B cell (primary cell): ENCODE measurements around the gene VKORC1.

ENCODE experiments used
- EZH2 ChIP-seq: IDR thresholded peaks from 2 replicates; pipeline ENCODE4 v1.6.1; 2012; ENCODE audit warnings: borderline replicate concordance, low read depth, mild to moderate bottlenecking, moderate library complexity, low read length; ENCODE audit not compliant: insufficient read depth, poor library complexity, severe bottlenecking
- TF ChIP-seq, protein P1 (sequence below): fragments of 200-600 bp; IDR thresholded peaks from one replicate; pipeline ENCODE4 v1.8.0; 2022; ENCODE audit warnings: antibody characterized with exemption, mild to moderate bottlenecking

DNA sequence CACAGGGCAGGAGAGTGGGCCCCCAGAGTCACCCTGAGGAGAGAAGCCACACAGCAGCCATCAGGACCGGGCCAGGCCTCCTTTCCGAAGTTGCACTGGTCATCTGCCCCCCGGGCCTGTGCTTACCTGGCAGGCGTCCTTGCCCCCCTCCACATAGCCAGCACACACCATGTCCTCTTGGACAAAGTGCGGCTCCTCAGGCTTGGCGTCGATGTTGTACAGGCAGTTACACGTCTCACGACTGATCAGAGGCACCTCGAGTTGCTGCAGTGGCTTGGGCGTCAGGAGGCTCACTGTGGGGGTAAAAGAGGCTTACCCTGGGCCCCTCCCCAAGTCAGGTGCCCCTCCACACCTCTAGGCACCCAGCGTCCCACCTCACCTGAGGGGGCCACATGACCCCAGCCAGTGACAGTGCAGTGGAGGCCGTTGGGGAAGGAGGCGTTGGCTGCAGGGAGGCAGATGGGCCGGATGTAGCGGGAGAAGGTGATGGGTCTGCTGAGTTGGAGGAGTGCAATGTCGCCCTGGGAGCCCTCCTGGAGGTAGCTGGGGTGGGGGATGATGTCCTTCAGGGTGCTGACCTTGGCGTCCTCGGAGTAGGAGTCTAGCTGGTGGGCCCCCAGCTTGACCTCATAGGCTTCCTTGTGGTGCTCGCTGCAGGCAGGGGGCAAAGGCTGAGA, 37.8 kb upstream of the VKORC1 start:
- TF ChIP-seq, protein P1, sequence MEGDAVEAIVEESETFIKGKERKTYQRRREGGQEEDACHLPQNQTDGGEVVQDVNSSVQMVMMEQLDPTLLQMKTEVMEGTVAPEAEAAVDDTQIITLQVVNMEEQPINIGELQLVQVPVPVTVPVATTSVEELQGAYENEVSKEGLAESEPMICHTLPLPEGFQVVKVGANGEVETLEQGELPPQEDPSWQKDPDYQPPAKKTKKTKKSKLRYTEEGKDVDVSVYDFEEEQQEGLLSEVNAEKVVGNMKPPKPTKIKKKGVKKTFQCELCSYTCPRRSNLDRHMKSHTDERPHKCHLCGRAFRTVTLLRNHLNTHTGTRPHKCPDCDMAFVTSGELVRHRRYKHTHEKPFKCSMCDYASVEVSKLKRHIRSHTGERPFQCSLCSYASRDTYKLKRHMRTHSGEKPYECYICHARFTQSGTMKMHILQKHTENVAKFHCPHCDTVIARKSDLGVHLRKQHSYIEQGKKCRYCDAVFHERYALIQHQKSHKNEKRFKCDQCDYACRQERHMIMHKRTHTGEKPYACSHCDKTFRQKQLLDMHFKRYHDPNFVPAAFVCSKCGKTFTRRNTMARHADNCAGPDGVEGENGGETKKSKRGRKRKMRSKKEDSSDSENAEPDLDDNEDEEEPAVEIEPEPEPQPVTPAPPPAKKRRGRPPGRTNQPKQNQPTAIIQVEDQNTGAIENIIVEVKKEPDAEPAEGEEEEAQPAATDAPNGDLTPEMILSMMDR = no peak
- no peak for TF ChIP-seq EZH2
